Effector CD4-positive, alpha-beta T cell (primary cell): ENCODE measurements around the gene PIP4P1.
"Not testable (repeated sequence)": the region's sequence is repeated elsewhere in the genome, so short reads cannot be mapped to it uniquely, and the experiment has no call there.

Source experiments
- DNase-seq: peaks from one replicate; pipeline ENCODE4 v3.0.0-alpha.2; 2020
- total RNA-seq: gene quantifications from one replicate; lab custom pipeline; 2026; lab: John Stamatoyannopoulos, UW

Gene PIP4P1
- 79.7 reads per million, percentile 78 among the genes with 10 or more reads in this experiment for total RNA-seq

DNA sequence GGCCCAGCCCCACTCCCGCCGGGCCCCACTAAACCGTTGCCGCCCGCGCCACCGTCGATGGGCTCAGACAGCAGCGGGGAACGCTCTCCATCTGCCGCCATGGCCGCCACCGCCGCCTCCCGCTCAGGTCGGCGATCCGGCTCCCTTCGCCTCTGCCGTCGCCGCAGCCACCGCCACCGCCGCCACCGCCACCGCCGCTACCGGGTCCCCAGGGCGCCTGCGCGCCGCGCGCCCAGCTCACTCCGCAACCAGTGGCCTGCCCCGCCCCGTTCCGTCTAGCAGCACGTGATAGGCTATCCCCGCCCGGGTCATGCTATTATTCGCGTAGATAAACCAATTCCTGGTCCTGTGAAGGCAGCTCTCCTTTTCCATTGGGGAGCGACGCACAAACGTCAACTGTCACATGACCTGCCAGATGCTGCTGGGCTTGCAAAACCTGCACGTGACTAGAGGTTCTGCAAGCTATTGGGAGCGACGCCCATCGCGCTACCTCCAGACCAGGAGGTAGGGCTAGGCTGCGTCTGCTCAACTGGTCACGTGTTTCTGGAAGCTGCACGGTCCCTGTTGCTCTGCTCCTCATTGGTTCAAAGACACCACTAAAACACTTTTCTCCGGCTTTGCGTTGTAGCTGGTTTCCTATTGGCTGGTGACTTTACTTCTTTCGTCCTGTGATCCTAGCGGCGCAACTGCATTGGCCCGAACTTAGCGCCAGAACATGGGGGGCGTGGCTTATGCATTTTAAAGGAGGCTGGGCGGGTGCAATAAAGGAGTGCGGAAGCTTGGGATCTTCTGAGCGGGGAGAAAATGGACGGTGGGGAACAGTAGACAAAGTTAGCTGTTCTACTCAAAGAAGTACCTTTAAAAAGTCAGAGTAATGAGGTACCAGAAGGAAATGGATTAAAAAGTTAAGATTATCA is at the start of gene PIP4P1:
TSS of gene PIP4P1 (minus strand) at position 210 of the 917 bp plus-strand sequence. CDS start at position 101, 109 bp downstream.
- DNase-seq = peak; percentile 98

GRCh38 chr14:20508367-20508766 is 47.1 kb upstream of the PIP4P1 start:
- DNase-seq = no peak

DNA sequence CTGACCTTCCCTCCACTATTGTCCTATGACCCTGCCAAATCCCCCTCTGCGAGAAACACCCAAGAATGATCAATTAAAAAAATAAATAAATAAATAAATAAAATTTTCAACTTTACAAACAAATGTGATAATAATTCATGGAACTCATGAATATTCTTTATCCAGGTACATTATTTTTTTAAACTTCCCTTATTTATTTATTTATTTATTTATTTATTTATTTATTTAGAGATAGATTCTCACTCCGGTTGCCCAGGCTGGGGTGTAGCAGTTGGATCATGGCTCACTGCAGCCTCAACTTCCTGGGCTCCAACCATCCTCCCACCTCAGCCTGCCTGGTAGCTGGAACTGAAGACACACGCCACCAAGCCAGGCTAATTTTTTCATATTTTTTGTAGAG is 46.3 kb upstream of the PIP4P1 start:
- DNase-seq = not testable (repeated sequence)

DNA sequence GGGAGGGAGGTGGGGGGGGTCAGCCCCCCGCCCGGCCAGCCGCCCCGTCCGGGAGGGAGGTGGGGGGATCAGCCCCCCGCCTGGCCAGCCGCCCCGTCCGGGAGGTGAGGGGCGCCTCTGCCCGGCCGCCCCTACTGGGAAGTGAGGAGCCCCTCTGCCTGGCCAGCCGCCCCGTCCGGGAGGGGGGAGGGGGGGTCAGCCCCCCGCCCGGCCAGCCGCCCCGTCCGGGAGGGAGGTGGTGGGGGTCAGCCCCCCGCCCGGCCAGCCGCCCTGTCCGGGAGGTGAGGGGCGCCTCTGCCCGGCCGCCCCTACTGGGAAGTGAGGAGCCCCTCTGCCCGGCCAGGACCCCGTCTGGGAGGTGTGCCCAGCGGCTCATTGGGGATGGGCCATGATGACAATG is 45.5 kb upstream of the PIP4P1 start:
- not testable (repeated sequence) for DNase-seq

DNA sequence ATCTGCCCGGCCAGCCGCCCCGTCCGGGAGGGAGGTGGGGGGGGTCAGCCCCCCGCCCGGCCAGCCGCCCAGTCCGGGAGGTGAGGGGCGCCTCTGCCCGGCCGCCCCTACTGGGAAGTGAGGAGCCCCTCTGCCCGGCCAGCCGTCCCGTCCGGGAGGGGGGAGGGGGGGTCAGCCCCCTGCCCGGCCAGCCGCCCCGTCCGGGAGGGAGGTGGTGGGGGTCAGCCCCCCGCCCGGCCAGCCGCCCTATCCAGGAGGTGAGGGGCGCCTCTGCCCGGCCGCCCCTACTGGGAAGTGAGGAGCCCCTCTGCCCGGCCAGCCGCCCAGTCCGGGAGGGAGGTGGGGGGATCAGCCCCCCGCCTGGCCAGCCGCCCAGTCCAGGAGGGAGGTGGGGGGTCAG is 45.0 kb upstream of the PIP4P1 start:
- DNase-seq = not testable (repeated sequence)

- DNase-seq = no peak
Observed at GRCh38 chr14:20503898-20504297, 42.7 kb upstream of the PIP4P1 start.

- no peak for DNase-seq
Observed at GRCh38 chr14:20501346-20501745, 40.1 kb upstream of the PIP4P1 start.

DNA sequence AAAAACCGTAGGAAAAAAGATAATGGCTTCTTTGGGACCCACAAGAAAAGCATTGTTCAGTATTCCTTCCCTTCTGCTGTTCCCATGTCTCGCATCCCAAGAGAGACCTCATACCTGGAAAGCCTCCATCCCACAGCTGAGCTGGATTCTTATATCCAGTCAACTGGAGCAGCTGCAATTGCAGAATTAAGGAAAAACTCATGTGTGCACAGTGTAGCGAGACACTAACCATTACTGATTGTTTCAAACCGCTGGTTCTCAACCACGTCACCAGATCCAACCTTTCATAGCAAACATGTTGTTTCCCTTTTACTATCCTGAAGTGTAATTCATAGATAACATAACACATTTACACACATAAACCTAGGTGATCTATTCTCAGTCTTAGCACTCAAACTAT is 38.6 kb upstream of the PIP4P1 start:
- DNase-seq = no peak

DNA sequence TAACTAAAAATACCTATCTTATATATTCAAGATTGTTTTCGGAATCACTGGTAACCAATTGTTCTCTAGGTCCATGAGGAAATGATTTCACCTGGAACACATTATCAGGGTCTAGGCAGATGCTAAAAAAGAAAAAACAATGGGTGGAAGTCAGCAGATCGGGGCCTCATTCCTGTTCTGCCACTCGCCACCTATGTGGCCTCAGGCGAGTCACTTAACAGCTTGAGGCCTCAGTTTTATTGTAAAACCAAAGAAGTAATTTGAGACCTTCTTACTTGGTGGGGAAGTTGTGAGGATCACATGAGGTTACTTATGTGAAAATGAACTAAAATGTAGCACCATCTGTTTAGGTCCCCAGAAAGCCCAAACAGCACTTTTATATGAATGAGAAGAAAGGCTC is 37.9 kb upstream of the PIP4P1 start:
- DNase-seq = no peak

DNA sequence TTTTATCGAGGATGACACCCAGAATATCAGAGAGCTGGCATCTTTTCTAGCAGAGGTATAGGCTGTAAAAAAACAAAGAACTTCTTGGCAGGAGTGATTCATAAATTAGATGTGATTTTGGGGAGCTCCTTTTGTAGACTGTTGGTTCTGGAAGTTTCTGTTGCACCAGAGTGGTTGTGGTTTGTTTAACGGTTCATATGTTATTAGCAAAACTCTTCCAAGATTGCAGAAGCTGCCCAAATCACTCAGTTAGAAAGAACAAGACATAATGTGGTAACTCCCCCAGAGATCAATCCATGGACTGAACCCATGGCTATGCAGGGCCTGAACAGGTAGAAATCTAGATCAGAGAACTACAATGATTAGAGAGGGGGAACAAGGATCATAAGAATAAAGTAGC is 37.4 kb upstream of the PIP4P1 start:
- no peak for DNase-seq

DNA sequence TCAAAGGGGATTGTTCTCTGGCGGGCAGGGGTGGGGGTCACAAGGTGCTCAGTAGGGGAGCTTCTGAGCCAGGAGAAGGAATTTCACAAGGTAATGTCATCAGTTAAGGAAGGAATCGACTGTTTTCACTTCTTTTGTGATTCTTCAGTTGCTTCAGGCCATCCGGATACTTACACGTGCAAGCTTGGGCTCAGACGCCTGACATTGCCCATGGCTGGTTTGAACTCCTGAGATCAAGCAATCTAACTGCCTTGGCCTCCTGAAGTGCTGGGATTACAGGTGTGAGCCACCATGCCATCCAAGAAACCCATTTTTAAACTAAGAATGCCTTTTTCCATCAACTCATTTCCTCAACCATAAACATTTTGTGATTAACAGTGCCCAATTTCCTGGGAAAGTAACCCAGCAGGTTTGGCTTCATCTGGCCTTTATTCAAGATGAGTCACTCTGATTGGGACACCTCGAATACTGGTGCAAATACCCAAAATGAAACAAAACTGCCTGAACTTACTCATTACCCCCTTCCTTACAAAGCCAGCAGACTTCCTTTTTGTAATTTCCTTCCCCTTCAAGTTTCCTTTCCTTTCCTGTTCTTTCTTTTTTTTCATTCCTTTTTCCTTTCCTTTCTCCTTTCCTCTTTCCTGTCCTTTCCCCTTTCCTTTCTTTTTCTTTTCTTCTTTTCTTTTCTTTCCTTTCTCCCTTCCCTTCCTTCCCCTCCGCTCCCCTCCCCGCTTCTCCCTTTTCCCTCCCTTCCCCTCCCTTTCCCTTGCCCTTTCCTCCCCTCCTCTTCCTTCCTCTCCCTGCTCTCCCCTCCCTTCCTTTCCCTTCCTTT is 33.9 kb upstream of the PIP4P1 start:
- DNase-seq = no peak

DNA sequence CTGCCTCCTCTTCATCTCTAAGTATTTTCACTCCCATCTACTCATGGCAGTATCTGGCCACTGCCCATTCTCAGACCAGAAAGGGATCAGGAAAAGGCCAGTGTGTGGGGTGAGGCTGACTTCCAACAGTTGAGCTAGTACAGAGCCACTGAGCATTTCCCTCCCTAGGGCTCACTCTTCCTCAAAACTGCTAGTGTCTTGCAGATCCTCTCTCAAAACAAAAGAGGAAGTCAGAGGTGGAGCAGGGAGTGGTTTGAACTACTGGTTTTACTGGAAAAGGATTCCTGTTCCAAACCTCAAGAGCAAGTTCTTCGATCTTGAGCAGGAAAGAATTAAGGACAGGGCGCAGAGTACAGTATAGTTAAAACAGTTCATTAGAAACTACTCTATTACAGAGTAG is 32.4 kb upstream of the PIP4P1 start:
- no peak for DNase-seq

DNA sequence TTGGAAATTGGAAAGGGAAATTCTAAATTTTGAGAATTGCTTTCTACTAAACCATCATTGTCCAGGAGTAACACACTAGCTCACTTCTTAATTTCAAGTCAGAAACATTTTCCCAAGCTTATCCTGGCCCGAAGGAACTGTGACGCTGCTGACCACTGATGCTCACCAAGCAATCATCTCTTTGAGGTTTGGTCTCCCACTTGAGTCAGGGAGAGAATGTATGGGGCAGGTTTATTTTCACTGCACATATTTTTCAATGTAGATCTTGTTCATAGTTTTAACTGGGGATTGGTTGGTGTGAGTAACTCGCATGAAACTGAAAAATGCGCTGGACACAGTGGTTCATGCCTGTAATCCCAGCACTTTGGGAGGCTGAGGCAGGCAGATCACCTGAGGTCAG is 31.3 kb upstream of the PIP4P1 start:
- DNase-seq = no peak

GRCh38 chr14:20490563-20490962 is 29.3 kb upstream of the PIP4P1 start:
- no peak for DNase-seq

DNA sequence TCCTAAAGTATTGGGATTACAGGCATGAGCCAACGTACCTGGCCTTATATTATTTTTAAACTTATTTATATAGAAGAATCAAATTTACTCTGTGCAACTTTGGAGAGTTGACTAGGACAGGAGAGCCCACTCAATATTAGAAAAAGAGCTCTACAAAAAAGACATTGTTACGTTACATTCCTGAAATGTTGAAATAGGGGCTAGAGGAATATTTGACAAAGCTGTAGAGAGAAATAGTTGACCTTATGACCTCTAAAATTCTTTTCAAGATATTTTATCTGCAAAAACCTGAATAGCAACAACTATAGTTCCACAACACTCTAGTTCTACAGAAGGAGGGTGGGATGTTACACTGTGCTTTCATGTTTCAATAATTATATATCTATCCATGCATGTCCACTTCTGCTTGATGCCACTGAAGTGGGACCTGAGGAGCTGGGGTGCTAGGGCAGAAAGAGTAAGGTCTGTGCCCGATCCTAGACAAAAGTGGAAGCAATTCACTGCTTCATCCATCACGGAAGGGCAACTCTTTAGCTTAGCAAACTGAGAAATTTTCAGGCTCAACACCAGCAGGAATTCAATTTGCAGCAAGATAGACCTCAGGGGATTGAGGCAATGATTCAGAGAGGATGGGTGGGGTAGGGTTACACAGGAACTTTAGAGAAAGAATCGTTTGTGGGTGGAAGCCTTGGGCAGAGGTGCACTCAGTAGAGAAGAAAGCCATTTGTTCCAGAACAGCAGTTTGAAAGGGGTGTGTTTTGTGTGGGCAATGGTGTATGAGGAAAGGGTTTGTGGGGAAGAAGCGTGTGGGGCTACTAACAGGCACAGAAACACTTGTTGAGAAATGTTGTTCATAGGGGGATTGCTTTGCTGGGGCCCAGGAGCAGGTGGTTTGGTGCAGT is 28.1 kb upstream of the PIP4P1 start:
- no peak for DNase-seq

GRCh38 chr14:20487396-20487725 is 26.1 kb upstream of the PIP4P1 start:
- no peak for DNase-seq

GRCh38 chr14:20486684-20487395 is 25.6 kb upstream of the PIP4P1 start:
- DNase-seq = no peak

DNA sequence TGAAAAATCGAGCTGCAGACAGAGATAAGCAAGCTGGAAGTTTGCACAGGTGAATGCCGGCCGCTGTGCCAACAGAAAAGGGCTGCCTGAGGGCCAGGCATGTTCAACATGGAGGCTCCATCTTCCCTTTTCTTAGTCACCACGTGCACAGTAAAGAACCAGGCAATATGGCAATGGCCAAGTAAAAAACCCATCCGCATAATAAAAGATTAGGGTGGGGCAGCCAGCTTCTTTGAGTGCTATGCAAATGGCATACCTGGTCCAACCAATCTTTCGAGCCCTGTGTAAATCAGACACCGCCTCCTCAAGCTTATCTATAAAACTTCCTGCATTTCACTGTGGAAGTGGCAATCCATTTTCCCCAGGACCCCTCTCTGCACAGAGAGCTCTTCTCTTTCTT is 24.7 kb upstream of the PIP4P1 start:
- no peak for DNase-seq

DNA sequence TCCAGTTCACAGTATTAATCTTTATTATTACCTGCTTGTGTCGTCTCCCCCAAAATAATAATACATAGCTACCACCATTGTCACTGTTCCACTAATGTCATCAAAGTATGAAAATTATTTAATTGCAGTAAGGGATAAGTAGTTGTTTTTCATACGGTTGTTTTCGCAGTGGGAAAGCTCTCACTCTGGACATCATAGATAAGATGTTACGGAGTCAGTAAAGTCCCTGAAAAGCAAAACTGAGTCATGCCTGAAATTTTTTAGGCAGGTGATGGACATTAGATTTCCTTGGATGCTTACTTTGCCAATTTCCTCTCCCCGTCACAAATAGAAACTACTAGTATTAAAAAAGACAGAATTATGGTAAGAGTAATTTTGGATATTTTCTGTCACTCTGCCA is 21.1 kb upstream of the PIP4P1 start:
- no peak for DNase-seq

DNA sequence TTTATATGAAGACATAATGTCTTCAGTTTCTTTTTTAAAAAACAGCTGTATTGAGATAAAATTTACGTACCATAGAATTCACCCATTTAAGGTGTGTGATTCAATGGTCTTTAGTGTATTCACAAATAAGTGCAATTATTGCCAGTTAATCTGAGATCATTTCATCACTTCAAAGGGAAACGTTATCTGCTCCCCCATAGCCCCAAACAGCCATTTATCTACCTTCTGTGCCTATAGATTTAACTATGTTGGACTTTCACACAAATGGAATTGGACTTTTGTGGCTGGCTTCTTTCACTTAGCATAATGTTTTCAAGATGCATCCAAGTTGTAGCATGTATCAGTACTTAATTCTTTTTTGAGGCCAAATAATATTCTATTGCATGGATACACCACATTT is 17.7 kb upstream of the PIP4P1 start:
- DNase-seq = no peak

DNA sequence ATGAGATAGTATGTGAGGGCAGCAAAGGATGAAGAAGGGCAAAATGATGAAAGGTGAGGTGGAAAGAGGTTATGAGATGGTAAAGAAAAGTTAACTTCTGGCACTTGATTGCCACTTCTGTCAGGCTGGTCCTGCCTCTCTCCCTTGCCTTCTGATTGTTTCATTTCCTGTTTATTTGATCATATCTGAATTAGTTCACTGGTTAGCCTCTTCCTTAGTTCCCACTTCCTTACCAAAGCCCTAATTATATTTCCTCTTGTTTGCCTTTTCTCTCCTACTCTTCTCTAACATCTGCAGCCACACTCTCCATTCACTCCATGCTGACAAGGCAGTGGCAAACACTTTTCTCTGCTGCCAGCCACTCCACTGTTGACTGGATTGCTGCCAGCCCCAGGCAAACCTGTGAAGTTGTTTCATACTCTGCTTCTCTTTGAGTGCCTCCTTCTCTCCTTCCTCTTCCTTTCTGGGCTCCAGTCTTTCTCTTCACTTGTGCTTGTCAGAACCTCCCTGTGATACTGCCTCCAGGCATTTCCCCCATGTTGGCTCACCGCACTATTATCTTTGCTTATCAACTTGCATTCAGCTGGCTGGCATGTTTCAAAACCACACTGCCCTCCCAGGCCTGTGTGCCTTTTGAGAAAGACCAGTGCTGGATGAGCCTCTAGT is 16.1 kb upstream of the PIP4P1 start:
- DNase-seq = peak; percentile 20

DNA sequence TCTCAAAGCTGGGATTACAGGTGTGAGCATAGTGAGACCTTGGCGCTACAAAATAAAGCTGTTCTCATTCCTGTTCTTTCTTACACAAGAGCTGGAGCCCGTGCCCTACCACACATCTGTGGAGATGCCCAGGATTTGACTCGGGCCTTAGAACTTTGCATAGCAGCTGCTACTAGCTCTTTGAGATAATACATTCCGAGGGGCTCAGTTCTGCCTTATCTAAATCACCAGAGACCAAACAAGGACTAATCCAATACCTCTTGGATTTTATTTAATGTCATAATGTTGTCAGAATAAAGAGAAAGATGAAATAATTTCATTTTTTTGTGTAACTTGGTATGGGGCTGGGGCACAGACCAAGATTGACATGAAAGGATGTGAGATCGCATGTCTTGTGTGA is 15.5 kb upstream of the PIP4P1 start:
- no peak for DNase-seq
